Tibial nerve (tissue), 3 donors: Measurements from ENCODE around the gene NMNAT1.

Experiments used
- EP300 ChIP-seq, 2 donors: sonication (generic); formaldehyde crosslinking; IDR thresholded peaks; one replicate each; pipeline ENCODE4 v1.6.1; 2017; ENCODE audit warnings: antibody characterized with exemption in 2 of 2, mild to moderate bottlenecking in 1 of 2
- POLR2A ChIP-seq, 2 donors: fragments of 450-650 bp; IDR thresholded peaks; one replicate each; pipeline ENCODE4 v1.6.1; 2017; ENCODE audit warnings: antibody characterized with exemption in 2 of 2, mild to moderate bottlenecking in 2 of 2, moderate library complexity in 2 of 2

DNA sequence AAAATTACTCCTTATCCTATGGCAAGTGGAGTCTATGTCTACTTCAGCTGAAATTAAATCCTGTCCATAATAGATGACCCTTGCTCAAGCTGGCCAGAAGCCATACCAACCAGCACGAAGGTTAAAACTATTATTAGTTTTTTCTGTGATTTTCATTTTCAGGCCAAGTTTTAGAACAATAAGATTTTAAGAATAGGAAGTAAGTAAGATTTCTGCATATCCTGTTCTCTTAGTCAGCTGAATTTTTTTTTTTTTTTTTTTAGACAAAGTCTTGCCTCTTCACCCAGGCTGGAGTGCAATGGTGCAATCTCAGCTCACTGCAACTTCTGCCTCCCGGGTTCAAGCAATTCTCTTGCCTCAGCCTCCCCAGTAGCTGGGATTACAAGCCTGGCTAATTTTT, 47.7 kb downstream of the NMNAT1 start:
- peak; percentile 15 to 30 for TF ChIP-seq EP300 (IDR thresholded peaks at IDR 0.05)
- no peak for TF ChIP-seq POLR2A (IDR thresholded peaks at IDR 0.05)
